H1 (cell line): ENCODE results near the gene PPP1R3F.

ENCODE experiments used
- BRCA1 ChIP-seq: IDR thresholded peaks from 2 replicates; pipeline ENCODE4 v1.6.1; 2012; ENCODE audit warnings: low read depth, low read length, improper control_type of control experiment
- POLR2A ChIP-seq, 2 experiments: IDR thresholded peaks; 1 replicate in 1 of 2; 2 replicates in 1 of 2; pipeline ENCODE4 v1.6.1; 2011; ENCODE audit warnings: low read depth in 2 of 2, low read length in 2 of 2, mild to moderate bottlenecking in 2 of 2; ENCODE audit errors: control extremely low read depth in 1 of 2
- TF ChIP-seq, protein P1 (sequence below): IDR thresholded peaks from 2 replicates; pipeline ENCODE4 v1.6.1; 2011; ENCODE audit warnings: low read length, improper control_type of control experiment
- TF ChIP-seq, protein P2 (sequence below), 3 experiments: IDR thresholded peaks; 1 replicate in 2 of 3; 2 replicates in 1 of 3; pipeline versions ENCODE4 v1.5.1 to v1.6.1; 2011; ENCODE audit warnings: low read length in 3 of 3, mild to moderate bottlenecking in 3 of 3, inconsistent platforms in 2 of 3, low read depth in 1 of 3, moderate library complexity in 1 of 3; ENCODE audit not compliant: insufficient read depth in 1 of 3; ENCODE audit errors: control extremely low read depth in 1 of 3

DNA sequence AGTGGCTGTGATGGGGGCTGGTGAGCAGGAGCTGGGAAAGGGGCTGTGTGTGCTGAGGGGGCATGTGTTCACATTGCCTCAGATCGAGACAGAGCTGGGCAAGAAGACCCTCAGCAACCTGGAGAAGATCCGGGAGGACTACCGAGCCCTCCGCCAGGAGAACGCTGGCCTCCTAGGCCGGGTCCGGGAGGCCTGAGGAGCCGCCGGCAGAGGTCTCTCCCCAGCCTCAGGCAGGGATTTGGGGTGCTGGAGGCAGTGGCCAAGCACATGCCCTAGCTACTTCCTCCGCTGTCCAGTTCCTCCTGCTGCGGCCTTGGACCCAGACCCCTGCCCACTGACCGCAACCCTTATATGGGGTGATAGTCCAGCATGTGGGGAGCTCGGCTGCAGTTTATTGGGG lies 19.5 kb upstream of the PPP1R3F start:
- TF ChIP-seq POLR2A (IDR thresholded peaks at IDR 0.05; ENCODE audit: control extremely low read depth in 1 of 2, low read depth in 2 of 2, low read length in 2 of 2) (no peak), BRCA1 (no peak)
- TF ChIP-seq, protein P1, sequence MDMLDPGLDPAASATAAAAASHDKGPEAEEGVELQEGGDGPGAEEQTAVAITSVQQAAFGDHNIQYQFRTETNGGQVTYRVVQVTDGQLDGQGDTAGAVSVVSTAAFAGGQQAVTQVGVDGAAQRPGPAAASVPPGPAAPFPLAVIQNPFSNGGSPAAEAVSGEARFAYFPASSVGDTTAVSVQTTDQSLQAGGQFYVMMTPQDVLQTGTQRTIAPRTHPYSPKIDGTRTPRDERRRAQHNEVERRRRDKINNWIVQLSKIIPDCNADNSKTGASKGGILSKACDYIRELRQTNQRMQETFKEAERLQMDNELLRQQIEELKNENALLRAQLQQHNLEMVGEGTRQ = no peak
- TF ChIP-seq, protein P2, sequence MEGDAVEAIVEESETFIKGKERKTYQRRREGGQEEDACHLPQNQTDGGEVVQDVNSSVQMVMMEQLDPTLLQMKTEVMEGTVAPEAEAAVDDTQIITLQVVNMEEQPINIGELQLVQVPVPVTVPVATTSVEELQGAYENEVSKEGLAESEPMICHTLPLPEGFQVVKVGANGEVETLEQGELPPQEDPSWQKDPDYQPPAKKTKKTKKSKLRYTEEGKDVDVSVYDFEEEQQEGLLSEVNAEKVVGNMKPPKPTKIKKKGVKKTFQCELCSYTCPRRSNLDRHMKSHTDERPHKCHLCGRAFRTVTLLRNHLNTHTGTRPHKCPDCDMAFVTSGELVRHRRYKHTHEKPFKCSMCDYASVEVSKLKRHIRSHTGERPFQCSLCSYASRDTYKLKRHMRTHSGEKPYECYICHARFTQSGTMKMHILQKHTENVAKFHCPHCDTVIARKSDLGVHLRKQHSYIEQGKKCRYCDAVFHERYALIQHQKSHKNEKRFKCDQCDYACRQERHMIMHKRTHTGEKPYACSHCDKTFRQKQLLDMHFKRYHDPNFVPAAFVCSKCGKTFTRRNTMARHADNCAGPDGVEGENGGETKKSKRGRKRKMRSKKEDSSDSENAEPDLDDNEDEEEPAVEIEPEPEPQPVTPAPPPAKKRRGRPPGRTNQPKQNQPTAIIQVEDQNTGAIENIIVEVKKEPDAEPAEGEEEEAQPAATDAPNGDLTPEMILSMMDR (IDR thresholded peaks at IDR 0.05; ENCODE audit: control extremely low read depth in 1 of 3, insufficient read depth in 1 of 3, low read depth in 1 of 3, low read length in 3 of 3) = no peak
